Forelimb muscle (tissue), 1 donor: ENCODE measurements around the gene C16orf87. TPM values are rescaled to one million over a fixed set of nuclear protein-coding genes. Genes with fewer than 3 reads are reported as not detected.
"Not testable (repeated sequence)": the region's sequence is repeated elsewhere in the genome, so short reads cannot be mapped to it uniquely, and the experiment has no call there.

ENCODE experiments used
- DNase-seq: peaks from one replicate; pipeline ENCODE4 v3.0.0-alpha.2; 2013; ENCODE audit warnings: low read depth
- polyA plus RNA-seq: library from polyadenylated mRNA; unstranded; fragments of 120-200 nt; gene quantifications from one replicate; pipeline ENCODE4 v1.2.1, GENCODE V29; 2013; ENCODE audit not compliant: insufficient read length

Gene C16orf87
- polyA plus RNA-seq, 1 donor, result 26.0 TPM

- no peak for DNase-seq
These were observed 30.5 kb downstream of the C16orf87 start for GRCh38 chr16:46800494-46800893.

- no peak for DNase-seq
These were observed 33.5 kb downstream of the C16orf87 start for GRCh38 chr16:46797501-46797900.

GRCh38 chr16:46796764-46797269 lies 34.2 kb downstream of the C16orf87 start:
- DNase-seq, result no peak

DNA sequence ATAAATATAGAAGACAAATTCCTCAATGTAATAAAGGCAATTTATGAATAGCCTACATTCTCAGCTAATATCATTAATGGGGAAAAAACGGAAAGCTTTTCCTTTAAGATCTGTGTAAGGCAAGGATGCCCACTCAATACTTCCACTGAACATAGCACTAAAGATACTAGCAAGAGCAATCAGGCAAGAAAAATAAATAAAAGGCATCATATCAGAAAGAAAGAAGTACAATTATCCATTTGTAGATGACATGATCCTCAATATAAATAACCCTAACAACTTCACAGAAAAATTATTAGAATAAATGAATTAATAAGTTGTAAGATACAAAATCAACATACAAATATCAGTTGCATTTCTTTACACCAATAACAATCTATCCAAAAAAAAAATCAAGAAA lies 37.1 kb downstream of the C16orf87 start:
- DNase-seq, result no peak

DNA sequence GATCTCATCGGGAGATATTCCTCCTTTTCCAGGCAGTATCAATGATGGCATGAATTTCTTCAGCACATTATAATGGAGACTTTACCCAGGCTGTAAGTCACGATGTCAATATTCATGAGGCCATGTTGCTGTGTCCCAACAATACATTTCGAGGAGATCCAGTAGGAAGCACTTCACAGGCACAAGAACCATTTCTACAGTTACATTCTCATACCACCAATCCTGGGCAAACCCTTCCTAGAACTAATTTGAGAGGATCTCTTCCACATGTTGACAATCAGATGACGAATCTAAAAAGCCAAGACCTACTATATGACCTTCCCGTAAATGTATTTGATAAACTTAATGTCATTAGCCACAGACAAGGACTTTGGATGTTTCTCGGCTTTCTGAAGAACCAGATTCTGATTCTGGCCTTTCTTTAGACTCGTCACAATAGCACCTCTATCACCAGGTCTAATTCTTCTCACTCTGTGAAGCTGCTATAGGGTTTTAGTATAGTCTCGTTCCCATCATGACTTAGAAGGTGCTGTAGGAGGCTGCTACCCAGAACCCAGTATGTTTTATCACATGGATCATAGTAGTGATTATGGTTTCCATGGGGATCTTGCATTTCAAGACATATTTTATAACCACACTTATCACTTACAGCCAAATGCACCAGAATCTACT lies 40.2 kb downstream of the C16orf87 start:
- DNase-seq, result no peak

DNA sequence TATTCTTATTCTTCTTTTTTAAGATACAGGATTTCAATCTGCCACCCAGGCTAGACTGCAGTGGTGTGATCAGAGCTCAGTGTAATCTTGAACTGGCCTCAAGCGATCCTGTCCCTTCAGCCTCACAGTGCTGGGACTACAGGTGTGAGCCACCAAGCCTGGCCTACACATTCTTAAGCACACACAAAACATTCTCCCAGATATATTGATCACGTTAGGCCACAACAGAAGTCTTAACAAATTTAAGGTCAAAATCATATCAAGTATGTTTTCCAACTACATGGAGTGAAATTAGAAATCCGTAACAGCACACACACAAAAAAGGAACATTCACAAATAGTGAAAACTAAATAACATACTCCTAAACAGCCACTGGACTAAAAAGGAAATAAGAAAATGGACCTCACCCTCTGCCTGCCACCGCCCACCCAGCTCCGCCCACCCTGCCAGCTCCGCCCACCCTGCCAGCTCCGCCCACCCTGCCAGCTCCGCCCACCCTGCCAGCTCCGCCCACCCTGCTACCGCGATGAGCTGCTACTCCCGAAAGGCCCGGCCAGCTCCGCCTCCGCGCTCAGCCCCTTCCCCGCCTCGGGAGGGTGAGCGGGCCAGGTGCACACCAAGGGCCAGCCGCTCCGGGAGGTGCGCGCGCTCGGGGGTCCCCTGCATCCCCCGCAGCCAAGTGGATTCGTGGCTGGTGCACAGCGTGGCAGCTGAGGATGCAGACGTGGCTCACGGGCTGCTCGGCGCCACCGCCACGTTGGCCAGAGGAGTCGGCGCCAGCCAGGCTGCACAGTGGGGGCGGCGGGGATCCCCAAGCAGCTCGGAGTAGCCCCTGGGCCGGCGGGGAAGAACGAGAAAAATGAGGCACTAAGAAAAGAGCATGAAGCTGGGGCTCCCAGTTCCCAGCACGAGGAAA lies 41.2 kb downstream of the C16orf87 start:
- no peak for DNase-seq

DNA sequence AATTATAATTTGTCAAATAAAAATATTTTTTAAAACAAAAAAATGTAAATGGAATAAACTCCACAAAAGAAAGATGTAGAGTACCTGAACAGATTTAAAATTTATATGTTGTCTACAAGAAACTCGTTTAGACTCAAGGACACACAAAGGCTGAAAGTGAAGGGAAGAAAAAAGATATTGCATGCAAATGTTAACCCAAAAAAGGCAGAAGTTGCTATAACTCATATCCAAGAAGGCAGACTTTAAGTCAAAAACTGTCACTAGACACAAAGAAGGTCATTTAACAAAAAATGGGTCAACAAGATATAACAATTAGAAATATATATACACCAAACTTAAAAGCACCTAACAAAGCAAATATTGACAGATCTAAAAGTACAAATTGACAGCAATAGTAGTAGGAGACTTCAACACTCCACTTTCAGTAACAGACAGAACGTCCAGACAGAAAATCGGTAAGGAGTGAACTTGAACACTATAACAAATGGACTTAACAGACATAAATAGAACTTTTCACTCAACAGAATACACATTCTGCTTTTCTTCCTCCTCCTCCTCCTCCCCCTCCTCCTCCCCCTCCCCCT lies 42.0 kb downstream of the C16orf87 start:
- DNase-seq, result no peak

GRCh38 chr16:46787909-46788308 lies 43.1 kb downstream of the C16orf87 start:
- no peak for DNase-seq

DNA sequence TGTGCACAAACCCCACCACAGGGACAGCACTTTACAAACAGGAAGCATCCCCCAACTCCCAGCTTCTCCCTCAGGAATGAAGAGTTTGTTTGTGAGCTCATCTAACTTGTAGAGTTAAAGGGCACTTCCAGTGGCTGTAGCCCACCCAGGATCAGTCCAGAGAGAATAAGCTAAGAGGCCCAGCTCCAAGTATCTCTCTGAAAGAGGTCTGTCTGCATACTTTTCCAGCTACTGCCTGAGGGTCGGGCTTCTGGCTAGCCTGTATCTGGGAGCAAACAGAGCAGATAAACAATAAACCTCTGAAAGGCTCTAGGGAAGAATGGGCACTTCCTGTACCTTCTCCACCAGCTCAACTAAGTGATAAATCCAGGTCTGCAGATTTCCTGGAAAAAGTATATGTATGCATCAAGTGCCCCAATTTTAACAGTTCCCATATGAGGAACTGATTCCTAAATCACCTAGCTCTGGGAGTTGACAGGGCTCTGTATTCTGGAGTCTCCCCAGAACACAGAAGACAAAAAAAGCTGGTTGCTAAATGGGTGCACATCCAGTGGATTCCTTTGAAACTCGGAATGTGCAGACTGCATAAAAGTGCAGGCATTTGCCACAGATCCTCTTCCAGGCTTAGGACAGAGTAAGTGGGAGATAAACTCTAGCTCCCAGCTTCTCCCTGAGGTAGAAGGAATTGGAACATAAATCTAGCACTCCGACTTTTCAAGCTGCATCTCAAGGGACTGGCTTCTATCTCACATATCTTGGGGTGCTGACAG lies 45.7 kb downstream of the C16orf87 start:
- no peak for DNase-seq

GRCh38 chr16:46784569-46784968 lies 46.4 kb downstream of the C16orf87 start:
- not testable (repeated sequence) for DNase-seq

- no peak for DNase-seq
These were observed 47.2 kb downstream of the C16orf87 start for GRCh38 chr16:46783800-46784199.

DNA sequence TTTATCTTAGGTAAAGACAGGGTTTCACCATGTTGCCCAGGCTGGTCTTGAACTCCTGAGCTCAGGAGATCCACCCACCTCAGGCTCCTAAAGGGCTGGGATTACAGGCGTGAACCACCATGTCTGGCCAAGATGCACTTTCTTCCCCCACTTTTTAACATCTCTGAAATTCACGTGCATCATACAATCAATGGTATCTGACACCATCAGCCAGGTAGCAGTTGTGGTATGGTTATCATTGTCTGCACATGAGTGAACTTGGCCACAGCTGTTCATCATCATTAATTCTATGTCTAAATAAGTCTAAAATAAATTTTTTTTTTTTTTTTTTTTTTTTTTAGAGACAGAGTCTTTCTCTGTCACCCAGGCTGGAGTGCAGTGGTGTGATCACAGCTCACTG lies 48.7 kb downstream of the C16orf87 start:
- no peak for DNase-seq

DNA sequence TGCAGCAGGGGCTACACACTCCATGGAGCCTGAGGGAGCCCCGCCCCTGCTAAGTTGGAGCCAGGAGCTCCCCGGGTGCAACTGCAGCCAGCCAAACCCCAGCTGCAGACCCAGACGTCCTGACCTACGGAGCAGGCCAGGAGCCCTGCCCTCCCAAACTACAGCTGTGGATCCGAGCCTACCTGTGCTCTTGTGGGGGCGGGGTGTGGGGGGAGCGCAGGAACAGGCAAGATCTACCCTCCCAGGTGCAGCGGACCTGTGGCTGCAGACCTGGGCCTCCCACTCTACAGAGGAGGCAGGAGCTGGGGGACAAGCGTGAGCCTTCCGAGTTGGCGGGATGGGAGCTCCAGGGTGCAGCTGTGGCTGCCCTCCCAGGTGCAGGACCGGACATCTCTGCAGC lies 53.2 kb downstream of the C16orf87 start:
- no peak for DNase-seq

GRCh38 chr16:46775214-46775613 lies 55.8 kb downstream of the C16orf87 start:
- no peak for DNase-seq

DNA sequence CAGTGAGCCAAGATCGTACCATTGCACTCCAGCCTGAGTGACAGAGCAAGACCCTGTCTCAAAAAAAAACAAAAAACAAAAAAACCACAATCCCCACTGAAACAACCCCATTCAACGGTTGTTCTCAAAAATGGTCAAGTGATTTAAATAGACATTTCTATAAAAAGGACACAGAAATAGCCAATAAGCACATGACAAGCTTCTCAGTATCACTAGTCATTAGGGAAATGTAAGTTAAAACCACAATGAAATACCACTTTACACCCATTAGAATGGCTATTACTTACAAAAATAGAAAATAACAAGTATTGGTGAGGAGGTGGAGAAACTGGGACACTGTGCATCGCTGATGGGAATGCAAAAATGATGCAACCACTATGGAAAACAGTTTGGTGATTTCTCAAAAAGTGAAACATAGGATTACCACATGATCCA lies 56.2 kb downstream of the C16orf87 start:
- DNase-seq, result no peak

DNA sequence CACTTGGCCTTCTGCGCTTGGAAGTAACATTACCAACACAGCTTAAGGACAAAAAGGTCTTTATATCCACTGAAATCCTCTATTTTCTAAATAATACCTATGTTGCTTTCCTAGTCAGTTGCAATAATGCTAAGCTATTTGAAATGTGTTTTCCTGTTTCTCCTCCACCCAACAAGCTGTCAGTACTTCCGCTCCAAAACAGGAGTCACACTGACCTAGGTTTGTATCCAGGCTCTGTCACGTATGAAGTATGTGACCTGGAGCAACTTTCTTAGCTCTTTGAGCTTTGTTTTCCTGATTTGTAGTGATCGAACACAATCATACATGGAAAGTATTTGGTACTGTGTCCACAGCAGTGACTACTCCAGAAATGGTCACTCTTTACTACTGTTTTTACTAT lies 58.5 kb downstream of the C16orf87 start:
- DNase-seq, result no peak

- no peak for DNase-seq
These were observed 62.2 kb downstream of the C16orf87 start for GRCh38 chr16:46768809-46769208.

DNA sequence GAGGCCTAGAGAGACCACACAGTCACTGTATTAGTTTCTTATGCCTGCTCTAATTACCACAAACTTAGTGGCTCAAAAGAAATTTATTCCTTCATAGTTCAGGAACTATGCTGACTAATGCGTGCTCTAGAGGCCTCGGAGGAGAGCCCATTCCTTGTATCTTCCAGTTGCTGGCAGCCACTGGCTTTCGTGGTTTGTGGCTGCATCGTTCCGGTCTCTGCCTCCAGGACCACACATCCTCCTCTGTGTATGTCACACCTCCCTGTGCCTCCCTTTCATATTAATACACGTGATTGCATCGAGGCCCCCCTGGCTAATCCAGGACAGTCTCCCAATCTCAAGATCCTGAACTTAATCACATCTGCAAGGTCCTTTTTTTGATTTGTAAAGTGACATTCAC lies 65.9 kb downstream of the C16orf87 start:
- no peak for DNase-seq

DNA sequence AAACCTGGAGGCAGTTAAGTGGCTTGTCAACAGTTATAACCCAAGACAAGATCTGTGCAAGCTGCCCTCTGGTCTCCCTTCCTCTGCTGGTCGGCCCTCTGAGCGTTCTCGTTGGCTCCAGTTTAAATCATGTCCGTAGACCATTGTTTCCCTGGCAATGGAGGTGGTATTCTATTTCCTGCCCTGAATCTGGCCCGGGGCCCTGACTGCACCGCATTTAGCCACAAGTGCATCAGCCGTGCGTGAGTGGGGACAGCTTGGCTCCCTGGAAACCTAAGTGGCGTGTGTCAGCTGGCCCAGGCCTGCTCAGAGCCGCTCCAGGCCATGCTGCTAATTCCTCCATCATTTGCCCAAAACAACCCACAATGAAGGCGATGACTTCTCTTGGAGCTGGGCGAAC lies 67.8 kb downstream of the C16orf87 start:
- DNase-seq, result no peak

GRCh38 chr16:46762583-46762982 lies 68.4 kb downstream of the C16orf87 start:
- no peak for DNase-seq

DNA sequence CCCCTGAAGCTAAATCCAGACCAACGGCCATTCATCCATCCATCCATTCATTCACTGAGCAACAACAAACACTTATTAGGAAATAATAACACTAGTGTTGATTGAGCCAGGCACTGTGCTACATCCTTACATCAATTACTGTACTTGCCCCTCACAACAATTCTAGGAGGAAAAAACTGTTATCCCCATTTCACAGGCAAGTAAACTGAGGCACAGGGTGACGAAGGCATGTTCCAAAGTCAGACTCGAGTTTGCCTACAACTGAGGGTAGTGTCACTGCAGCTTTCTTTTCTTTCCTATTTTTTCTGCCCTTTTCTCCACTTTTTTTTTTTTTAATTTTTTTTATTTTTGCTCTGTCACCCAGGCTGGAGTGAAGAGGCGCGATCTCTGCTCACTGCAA lies 71.7 kb downstream of the C16orf87 start:
- no peak for DNase-seq
